HG02623 (cell line): ENCODE data around the gene MEGF6.

ENCODE experiments used
- ATAC-seq: cut with Tn5 transposase; IDR thresholded peaks from one replicate; pipeline ENCODE4 v1.9.1; 2021; ENCODE audit warnings: moderate library complexity; ENCODE audit not compliant: unreplicated experiment

MEGF6 gene

DNA sequence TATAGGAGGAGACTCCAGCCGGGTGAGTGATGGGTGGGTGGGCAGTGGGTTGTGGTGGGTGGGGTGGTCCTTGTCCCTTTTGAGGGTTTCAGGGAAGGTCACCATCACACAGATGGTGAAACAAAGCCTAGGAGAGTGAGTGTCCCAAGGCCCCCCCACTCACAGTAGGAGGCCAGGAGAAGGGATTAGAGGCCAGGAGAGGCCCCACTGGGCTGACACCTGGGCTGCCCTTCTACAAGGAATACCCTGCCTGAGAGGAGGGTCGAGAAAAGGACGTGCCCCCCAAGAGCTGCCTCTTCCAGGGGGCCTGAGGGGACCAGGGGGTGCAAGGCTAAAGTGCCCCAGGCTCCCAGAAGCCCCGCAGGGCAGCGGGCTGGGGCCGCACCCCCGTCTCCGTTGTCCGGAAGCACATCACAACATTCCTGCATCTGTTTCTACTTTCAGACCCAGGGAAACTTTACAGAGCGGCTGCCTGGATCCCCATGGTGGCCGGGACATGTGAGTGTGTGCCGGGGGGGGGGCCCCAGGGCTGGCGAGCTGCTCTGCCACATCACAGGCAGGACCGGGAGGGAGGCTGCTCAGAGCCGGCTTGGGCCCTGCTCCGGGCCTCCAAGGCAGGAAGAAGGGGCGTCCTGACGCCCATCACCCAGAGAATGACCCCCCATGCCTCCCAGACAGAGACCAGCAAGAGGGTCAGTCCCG lies 88.6 kb downstream of the MEGF6 start:
- ATAC-seq: no peak

DNA sequence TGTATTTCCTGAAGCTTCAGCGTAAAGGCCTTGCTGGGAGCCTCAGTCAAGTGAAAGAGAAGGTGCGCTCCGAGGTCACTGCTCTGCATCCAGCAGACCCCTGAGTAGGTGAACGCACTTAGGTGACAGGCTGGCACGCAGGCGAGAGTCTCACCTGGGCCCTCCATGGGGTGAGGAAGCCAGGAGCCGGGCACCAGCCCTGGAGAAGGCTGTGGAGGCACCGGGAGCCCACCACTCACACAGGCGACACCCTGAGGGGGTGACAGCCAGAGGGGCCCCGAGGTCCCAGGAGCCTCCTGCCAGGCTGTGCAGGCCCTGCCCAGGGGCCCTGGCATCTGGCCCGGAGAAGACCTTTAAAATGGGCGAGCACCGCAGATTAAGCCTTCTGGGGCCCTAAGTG lies 89.2 kb downstream of the MEGF6 start:
- ATAC-seq: no peak

DNA sequence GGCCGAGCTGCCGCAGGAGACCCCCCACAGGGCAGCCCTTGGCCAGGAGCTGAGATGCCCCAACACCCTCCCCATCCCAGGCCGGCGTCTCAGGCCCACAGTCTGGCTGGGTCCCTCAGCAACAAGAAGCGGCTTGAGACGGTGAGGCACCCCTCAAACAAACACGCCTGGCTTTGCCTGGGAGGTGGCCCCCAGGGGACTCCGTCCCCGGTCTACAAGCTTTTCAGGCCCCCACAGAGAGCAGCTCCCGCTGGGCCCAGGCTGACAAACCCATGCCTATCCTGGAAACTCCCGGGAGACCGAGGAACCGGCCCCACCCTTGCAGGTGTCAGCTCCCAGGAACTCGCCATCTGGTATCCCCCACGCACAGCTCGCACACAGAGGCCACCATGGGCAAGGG lies 89.9 kb downstream of the MEGF6 start:
- ATAC-seq: no peak

DNA sequence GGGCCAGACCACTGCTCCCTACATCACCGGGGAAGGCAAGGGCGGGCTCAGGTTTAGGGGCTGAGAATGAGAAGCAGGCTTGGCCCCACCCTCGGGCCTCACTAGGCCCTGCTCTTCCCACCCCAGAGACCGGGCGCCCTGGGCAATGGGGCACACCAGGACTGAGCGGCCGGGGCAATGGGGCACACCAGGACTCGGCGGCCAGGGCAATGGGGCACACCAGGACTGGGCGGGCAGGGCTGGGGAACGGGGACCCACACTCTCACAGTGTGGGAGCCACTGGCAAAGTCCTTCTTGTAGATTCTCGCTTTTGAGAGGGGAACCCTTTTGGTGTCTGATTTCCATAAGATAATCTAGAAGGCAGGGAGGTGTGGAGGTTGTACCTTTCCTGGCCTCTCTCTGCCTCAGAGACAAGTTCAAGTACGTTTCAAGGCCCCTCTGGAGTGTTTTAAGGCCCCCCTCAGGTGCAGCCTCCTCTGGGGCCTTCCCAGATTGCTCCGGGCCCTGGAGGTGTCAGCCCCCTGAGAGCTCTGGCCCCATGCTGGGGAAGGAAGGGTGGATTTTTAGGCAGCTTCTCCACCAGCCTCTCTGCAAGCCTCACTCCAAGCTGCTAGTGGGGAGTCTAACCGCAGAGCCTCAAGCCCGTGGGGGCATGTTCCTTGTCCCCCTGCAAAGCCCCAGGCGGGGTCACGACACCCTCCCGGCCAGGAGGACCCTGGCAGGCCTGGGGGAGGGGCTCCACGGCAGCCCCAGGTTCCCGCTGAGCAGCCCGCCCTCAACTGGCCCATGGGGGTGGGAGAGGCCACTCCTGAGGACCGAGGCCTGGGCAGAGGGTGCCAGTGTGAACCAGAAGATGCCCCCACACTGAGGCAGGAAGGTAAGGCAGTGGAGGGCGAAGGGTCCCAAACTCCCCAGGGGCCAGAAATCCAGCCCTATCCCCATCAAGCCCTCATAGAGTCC lies 90.6 kb downstream of the MEGF6 start:
- ATAC-seq: no peak

DNA sequence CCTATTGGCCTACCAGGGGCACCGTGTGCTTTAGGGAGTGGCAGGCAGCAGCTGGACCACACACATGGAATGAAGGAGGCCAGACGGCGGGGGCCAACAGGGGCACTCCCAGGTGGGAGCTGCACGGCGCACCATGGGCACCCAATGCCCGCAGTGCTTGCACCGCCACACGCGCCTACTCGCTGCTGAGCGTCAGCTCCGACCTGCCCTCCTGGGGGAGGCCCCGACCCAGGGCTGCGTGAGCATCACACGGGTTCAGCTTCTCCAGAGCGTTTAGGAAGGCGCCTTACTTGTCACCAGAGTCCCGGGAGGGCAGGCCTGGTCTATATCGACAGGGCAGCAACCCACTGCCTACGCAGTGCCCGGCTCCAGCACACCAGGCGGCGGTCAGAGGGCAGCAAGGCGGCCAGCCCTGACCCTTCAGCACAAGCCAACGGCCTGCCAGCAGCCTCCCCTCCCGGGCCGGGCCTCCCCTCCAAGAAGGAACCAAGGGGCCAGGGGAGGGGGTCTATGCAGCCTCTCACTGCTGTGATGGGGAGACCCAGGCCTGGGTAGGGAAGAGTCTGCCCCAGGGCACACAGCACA lies 91.9 kb downstream of the MEGF6 start:
- ATAC-seq: no peak

DNA sequence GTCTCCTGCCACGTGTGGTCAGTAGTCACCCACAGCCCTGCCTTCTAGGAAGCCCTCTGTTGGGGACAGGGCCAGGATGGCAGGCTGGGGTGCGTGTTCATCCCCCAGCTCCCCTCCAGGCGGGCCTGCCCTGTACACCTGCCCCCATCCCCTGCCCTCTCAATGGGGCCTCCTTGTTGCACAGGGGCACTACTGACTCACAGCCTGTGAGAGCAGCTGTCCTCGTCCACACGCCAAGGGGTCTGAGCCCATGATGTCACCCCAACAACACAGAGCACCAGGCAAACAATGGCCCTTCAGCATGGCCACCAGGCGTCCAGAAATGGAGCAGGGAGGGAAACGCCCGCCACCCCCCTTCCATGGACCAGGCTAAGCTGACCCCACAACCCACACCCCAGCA lies 92.6 kb downstream of the MEGF6 start:
- no peak for ATAC-seq

DNA sequence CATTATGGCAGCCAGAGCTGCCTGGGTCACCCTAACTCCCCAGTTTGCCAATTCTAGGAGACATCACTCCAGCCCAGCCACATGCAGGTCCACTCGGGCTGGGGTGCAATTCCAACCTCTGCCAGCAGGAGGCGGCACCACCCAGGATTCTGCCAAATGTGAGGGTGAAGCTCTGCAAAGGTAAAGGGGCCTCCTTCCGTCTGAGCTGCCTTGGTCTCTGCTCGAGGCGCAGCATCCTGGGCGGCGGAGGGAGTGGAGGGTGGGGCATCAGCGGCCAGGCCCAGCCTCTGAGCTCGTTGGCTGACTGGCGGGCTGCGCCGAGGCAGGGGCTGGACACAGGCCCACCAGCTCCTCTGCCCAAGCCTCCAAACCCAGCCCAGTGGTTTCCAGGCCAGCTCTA lies 93.1 kb downstream of the MEGF6 start:
- no peak for ATAC-seq

DNA sequence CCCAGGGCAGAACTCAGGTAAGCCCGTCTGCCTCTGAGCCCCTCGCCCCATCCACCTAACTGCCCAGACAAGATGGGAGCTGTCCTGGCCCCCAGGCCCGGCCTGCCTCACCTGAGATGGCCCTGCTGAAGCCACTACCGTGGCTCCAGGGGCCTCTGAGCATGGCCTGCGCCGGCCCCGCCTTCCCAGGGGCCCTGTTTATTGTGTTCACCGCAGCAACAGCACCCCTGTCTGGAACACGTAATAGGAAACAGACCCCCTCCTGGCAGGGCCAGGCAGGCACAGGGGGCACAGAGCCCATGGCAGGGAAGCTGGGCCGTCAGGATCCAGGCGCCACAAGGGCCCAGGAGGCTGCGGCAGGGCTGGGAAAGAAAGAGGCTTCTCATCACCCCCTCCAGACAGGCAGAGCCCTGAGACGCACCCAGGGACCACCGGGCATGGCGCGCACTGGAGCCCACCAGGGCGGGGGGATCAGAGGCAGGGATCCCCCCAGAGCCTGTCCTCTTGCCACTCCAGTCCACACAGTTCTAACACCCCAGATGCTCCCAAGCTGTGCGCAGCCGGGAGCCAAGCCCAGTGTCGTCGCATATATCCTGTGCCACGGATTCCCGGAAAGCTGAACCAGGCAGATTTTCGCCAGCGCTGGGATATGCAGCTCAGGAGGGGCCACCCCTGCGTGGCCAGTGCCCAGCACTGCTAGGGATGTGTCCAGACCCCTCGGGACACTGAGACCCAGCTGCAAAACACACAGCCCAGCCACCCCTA lies 94.2 kb downstream of the MEGF6 start:
- no peak for ATAC-seq

DNA sequence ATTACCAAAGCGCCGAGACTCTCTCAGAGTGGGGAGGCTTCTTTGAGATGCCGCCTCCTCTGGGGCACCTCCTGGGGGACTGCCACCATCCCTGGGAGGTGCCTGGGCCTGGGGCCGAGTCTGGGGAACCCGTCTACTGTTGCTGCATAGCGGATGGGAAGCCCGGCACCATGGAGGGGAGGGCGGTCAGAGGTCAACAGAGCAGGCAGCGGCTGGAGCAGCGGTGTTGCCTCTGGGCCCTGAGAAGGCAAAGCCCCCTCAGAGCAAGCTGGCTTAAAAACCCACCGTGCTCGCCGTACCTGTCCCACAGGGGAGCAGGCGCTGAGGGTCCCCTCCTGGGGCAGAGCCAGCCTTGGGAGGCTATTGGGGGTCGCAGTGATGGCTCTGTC lies 94.8 kb downstream of the MEGF6 start:
- no peak for ATAC-seq

DNA sequence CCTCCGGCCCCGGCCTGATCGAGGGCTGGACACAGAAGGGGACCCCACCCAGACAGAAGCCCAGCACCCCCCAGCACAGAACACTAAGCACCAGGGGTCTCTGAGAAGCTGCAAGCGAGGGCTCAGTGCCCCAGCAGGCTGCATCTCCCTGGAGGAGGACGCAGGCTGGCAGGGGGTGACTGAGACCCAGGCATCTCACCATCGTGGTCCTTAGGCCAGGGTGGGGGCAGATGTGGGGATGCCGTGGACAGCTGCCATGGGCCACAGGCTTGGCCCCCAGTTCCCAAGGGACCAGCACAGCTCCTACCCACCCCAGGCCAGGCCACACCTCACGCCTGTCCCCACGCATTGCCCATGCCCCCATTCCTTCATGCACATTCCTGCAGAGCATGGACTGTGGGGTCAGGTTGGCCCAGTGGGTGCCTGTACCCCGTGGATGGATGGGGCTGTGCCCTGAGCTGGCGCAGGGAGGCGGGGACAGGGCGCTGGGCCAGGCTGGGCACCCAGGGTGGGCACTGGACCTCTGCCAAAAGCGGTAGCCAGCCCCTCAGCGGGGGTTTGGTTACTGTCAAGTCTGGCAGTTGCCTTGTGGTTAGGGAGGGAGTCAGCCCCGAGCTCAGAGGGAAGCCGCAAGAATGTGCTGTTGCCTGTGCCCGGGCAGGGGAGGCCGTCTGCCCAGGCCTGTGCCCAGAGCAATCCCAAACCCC lies 95.4 kb downstream of the MEGF6 start:
- ATAC-seq: no peak

DNA sequence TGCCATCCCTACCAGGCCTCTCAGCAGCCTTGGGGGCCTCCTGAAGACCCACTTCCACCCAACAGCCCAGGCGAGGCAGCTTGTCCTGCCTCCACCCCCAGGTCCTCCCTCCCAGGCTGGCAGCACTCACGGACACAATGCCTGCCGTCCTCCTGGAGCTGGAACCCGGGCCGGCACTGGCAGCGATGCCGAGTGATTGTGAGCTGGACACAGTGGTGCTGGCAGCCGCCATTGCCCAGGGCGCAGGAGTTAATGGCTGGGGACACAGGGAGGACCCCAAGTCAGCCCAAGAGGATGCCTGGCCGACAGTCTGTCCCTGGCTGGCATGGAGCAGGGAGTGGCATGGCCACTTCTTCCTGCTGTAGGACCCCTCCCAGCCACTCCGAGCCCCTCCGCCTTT lies 96.0 kb downstream of the MEGF6 start:
- ATAC-seq: no peak

DNA sequence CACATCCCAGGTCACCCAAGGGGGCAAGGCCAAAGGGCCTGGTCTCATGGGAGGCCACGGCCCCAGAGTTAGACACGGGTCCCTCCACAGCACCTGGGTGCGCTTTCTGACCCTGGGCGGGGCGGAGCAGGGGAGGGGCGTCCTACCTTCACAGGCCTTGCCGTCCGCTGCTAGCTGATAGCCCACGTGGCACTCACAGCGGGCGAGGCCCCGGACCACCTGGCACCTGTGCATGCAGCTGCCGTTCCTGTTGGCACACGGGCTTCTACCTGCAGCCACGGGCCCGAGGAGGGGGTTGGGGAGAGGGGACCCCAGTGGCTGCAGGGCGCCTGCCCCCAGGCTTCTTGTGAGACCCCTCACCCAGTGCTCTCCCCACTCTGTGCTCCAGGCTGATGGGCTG lies 96.9 kb downstream of the MEGF6 start:
- ATAC-seq: no peak

DNA sequence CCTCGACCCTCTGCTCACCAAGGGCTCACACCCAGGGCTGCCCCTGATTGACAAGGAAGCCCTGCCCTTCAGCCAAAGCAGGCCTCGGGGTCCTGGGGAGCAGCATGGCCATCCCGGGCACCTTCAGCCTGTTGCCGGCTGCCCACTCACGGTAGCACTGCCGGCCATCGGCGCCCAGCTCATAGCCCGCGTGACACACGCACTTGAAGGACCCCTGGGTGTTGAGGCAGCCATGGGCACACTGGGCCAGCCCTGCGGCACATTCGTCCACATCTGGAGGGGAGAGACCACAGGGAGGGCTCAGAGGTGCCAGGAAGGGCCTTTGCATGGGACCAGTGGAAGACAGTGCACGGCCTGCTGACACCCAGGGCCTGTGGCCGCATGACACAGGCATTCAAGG lies 99.5 kb downstream of the MEGF6 start:
- ATAC-seq: no peak

DNA sequence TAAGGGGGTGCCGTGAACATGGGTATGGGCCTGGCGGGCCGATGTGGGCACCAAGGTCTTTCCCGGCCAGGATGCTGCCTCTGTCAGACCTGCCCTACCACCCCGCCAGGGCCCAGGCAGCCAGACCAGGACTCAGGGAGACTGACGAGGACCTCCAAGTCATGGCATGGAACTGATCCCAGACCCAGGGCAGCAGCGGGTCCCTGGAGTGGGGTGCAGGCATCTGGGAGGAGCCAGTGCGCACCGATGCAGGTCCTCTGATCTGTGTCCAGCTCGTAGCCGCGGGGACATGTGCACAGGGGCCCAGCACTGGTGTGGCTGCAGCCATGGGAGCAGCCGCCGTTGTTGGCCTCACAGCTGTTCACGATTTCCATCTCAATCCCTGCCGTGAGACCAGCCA lies 100.0 kb downstream of the MEGF6 start:
- ATAC-seq: no peak

DNA sequence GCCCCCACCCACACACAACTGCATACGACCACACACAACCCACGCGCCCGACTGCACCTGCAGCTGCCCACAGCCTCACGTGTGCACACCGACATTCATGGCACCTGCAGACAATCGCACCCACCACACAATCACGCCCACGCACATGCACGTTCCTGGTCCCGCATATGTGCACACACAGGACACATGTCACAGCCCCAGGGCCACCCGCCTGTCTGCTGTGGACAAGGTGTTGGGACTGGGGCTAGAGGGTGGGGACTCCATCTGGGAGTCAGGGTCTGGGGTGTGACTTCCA lies 100.4 kb downstream of the MEGF6 start:
- ATAC-seq: no peak

DNA sequence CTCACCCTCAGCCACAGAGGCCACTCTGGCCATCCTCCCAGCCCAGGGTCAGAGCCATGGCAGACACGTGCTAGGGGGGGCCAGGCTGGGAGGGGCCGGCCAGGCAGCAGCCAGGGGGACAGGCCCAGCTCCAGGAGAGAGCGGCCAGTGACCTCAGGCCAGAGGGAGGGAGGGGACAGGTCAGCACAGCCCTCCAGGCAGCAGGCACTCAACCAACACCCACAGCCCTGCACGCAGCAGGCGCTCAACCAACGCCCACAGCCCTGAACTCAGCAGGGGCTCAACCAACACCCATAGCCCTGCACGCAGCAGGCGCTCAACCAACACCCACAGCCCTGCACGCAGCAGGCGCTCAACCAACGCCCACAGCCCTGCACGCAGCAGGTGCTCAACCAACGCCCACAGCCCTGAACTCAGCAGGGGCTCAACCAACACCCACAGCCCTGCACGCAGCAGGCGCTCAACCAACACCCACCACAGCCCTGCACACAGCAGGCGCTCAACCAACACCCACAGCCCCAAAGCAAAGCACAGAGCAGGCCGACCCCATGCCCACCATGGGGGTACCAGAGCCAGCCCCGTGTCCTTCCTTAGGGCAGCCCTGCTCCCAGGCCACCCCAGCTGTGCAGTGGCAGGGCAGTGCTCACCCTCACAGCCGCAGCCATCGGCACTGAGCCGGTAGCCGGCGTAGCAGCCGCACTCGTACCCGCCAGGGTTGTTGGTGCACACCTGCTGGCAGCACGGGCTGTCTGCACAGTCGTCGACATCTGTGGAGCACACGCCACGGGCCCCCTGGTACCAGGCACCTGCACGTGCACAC lies 101.0 kb downstream of the MEGF6 start:
- ATAC-seq: no peak

DNA sequence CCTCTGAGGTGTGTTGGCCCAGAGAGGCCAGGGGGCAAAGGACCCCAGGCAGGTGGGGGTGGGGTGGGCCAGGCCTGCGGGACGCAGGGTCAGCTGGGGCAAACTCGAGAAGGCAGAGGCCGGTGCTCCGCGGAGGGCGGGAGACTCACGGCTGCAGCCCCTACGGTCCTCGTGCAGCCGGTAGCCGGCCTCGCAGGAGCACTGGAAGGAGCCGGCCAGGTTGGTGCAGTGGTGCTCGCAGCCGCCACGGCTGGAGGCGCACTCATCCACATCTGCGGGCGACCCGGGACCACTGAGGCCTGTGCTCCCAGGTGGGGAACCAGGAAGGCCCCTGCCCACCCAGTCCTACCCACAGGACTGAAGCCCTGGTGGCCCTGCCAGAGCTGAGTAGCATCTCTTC lies 101.6 kb downstream of the MEGF6 start:
- no peak for ATAC-seq

DNA sequence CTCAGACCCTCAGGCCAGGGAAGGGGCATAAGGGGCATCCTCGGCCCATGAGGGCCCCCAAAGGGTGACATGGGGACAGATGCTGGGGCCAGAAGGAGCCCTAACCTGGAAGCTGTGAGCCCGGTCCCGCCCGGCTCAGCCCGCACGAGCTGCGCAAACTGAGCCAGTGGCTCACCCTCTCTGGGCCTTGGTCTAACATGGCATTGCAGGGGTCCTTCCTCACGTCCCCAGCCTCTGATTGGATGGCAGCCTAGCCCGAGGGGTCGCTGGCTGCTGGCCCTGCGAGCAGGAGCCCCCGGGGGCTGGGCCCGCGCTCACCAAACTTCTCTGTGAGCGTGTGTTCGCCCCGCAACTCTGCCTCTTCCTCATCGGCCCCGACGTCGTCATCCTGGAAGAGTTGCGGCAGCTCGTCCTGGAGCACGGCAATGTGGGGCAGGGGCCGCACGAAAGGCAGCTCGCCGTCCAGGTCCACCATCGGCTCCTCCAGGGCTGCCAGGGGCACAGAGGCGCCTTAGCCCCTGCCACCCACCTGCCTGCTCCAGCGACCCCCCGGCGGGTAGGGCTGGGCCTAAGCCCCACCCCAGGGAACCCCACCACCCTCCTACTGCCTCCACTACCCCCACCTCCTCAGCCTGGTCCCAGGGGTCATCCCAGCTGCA lies 102.4 kb downstream of the MEGF6 start:
- ATAC-seq: no peak

DNA sequence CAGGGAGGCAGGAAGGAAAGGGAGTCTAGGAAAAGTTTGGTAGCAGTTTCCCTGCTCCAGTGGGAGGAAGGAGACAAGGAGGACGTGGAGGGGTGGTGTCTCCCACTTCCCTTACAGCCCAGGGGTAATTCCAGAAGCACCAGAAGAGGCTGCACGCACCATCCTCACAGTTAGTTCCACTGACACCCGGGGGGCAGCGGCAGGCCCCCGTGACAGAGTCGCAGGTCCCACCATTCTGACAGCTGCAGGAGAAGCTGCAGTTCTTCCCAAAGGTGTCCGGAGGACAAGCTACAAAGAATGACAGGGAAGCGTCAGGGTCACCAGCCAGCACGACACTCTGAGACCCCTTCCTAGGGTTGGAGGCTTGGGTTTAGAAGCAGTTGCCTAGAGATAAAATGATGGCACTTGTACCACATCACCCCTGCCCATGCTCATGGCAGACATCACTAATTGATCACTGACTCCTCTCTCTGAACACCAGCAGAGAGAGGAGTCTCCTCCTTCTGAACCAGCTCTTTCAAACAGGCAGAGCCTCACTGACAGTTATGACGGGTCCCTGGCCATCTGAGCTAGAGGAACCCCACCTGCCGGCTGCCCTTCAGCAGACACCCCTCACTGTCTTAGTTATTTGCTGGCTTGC lies 103.6 kb downstream of the MEGF6 start:
- no peak for ATAC-seq
